Vagina (tissue), 2 donors: ENCODE data around the gene ENO2.

Source experiments
- POLR2A ChIP-seq, 2 donors: fragments of 450-650 bp; IDR thresholded peaks; one replicate each; pipeline ENCODE4 v1.6.1; 2017; ENCODE audit warnings: antibody characterized with exemption in 2 of 2, mild to moderate bottlenecking in 2 of 2, moderate library complexity in 2 of 2
- POLR2AphosphoS5 ChIP-seq, 2 donors: sonication (generic); formaldehyde crosslinking; IDR thresholded peaks; one replicate each; pipeline ENCODE4 v1.9.0; 2017; ENCODE audit warnings: antibody characterized with exemption in 2 of 2, mild to moderate bottlenecking in 2 of 2, low read depth in 1 of 2; ENCODE audit not compliant: insufficient read depth in 1 of 2
- TF ChIP-seq, protein P1 (sequence below), 3 experiments: fragments of 450-650 bp in 2 of 3; fragments of 200-600 bp in 1 of 3; sonication (generic) in 1 of 3; IDR thresholded peaks; one replicate each; pipeline ENCODE4 v1.5.1; 2017 to 2019; ENCODE audit warnings: antibody characterized with exemption in 3 of 3, mild to moderate bottlenecking in 2 of 3, moderate library complexity in 2 of 3

DNA sequence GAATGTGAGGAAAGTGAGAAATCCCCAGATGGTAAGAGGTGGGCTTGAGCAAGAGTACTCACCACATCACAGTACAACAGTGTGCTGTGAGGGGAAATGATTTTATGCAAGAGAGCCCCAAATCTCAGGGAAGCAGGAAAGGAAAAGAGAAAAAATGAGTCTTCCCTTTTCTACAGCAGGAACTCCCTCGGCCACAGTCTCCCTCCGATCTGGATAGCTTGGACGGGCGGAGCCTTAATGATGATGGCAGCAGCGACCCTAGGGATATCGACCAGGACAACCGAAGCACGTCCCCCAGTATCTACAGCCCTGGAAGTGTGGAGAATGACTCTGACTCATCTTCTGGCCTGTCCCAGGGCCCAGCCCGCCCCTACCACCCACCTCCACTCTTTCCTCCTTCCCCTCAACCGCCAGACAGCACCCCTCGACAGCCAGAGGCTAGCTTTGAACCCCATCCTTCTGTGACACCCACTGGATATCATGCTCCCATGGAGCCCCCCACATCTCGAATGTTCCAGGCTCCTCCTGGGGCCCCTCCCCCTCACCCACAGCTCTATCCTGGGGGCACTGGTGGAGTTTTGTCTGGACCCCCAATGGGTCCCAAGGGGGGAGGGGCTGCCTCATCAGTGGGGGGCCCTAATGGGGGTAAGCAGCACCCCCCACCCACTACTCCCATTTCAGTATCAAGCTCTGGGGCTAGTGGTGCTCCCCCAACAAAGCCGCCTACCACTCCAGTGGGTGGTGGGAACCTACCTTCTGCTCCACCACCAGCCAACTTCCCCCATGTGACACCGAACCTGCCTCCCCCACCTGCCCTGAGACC, 21.2 kb downstream of the ENO2 start:
- TF ChIP-seq, protein P1, sequence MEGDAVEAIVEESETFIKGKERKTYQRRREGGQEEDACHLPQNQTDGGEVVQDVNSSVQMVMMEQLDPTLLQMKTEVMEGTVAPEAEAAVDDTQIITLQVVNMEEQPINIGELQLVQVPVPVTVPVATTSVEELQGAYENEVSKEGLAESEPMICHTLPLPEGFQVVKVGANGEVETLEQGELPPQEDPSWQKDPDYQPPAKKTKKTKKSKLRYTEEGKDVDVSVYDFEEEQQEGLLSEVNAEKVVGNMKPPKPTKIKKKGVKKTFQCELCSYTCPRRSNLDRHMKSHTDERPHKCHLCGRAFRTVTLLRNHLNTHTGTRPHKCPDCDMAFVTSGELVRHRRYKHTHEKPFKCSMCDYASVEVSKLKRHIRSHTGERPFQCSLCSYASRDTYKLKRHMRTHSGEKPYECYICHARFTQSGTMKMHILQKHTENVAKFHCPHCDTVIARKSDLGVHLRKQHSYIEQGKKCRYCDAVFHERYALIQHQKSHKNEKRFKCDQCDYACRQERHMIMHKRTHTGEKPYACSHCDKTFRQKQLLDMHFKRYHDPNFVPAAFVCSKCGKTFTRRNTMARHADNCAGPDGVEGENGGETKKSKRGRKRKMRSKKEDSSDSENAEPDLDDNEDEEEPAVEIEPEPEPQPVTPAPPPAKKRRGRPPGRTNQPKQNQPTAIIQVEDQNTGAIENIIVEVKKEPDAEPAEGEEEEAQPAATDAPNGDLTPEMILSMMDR (IDR thresholded peaks at IDR 0.05), result no peak
- no peak for TF ChIP-seq POLR2A (IDR thresholded peaks at IDR 0.05)
- no peak for TF ChIP-seq POLR2AphosphoS5 (IDR thresholded peaks at IDR 0.05; ENCODE audit: insufficient read depth in 1 of 2, low read depth in 1 of 2)
